LNCaP clone FGC (cell line): ENCODE measurements around the gene STK39.
"Not testable (repeated sequence)": the region's sequence is repeated elsewhere in the genome, so short reads cannot be mapped to it uniquely, and the experiment has no call there.

Experiments
- DNase-seq: peaks from one replicate; pipeline ENCODE4 v3.0.0-alpha.2; 2011; ENCODE audit warnings: low read depth
- H3K4me3 ChIP-seq: 2 replicates; pipeline ENCODE4 v1.5.1; 2011; ENCODE audit warnings: mild to moderate bottlenecking, low read depth, low read length, control low read depth
- CTCF ChIP-seq: IDR thresholded peaks from 2 replicates; pipeline ENCODE4 v1.5.1; 2012; ENCODE audit warnings: mild to moderate bottlenecking; ENCODE audit not compliant: control insufficient read depth, insufficient read depth; ENCODE audit errors: extremely low read depth

STK39 gene

GRCh38 chr2:168052773-168053172, 194.6 kb downstream of the STK39 start:
- no peak for TF ChIP-seq CTCF
- no peak for DNase-seq
- no peak overlapping the region for H3K4me3 ChIP-seq

GRCh38 chr2:168050377-168050776, 197.0 kb downstream of the STK39 start:
- DNase-seq, result no peak
- H3K4me3 ChIP-seq, result no peak overlapping the region
- TF ChIP-seq CTCF, result no peak

GRCh38 chr2:168049609-168050008, 197.8 kb downstream of the STK39 start:
- H3K4me3 ChIP-seq, result no peak overlapping the region
- no peak for TF ChIP-seq CTCF

GRCh38 chr2:168047091-168047690, 200.2 kb downstream of the STK39 start:
- no peak overlapping the region for H3K4me3 ChIP-seq
- DNase-seq, result no peak
- TF ChIP-seq CTCF, result no peak

More at GRCh38 chr2:168049609-168050008, 197.8 kb downstream of the STK39 start:
- no peak for DNase-seq

- TF ChIP-seq CTCF, result no peak
Measured at GRCh38 chr2:168044579-168044978, 202.8 kb downstream of the STK39 start.

GRCh38 chr2:168044176-168044575, 203.2 kb downstream of the STK39 start:
- no peak for DNase-seq
- TF ChIP-seq CTCF, result no peak
- no peak overlapping the region for H3K4me3 ChIP-seq

More at GRCh38 chr2:168044579-168044978, 202.8 kb downstream of the STK39 start:
- no peak overlapping the region for H3K4me3 ChIP-seq
- DNase-seq, result no peak

- not testable (repeated sequence) for H3K4me3 ChIP-seq, DNase-seq
Measured at GRCh38 chr2:168042127-168042824, 205.1 kb downstream of the STK39 start.
